Ovary (tissue), 3 donors: Measurements from ENCODE around the gene CD74.

Experiments used
- CTCF ChIP-seq, 3 donors: fragments of 450-650 bp in 2 of 3; fragments of 200-600 bp in 1 of 3; IDR thresholded peaks; one replicate each; pipeline versions ENCODE4 v1.5.1 to v1.8.0; 2016 to 2022; ENCODE audit warnings: antibody characterized with exemption in 3 of 3, mild to moderate bottlenecking in 1 of 3
- POLR2A ChIP-seq: fragments of 450-650 bp; IDR thresholded peaks from one replicate; pipeline ENCODE4 v1.6.1; 2017; ENCODE audit warnings: antibody characterized with exemption, mild to moderate bottlenecking, moderate library complexity
- donor health status: DM: no; HTN: no; CAD: no.

GRCh38 chr5:150436141-150436680 is 23.5 kb upstream of the CD74 start:
- no peak for TF ChIP-seq POLR2A
- TF ChIP-seq CTCF (IDR thresholded peaks at IDR 0.05) = peak; percentile 69 to 82 (median 71)
